HG03521 (cell line): ENCODE measurements around the gene EFNA1.
"Not testable (repeated sequence)": the region's sequence is repeated elsewhere in the genome, so short reads cannot be mapped to it uniquely, and the experiment has no call there.

Source experiments
- ATAC-seq: cut with Tn5 transposase; IDR thresholded peaks from one replicate; pipeline ENCODE4 v1.9.1; 2021; ENCODE audit warnings: mild to moderate bottlenecking, moderate library complexity; ENCODE audit not compliant: unreplicated experiment

The EFNA1 gene

GRCh38 chr1:155140630-155140953 is 12.9 kb downstream of the EFNA1 start:
- ATAC-seq: no peak

- no peak for ATAC-seq
Observed at GRCh38 chr1:155141749-155142148, 14.1 kb downstream of the EFNA1 start.

- no peak for ATAC-seq
Observed at GRCh38 chr1:155145491-155145890, 17.8 kb downstream of the EFNA1 start.

GRCh38 chr1:155155996-155156643 is 28.4 kb downstream of the EFNA1 start:
- ATAC-seq: not testable (repeated sequence)

- ATAC-seq: no peak
Observed at GRCh38 chr1:155158991-155159390, 31.3 kb downstream of the EFNA1 start.

- no peak for ATAC-seq
Observed at GRCh38 chr1:155160128-155160527, 32.5 kb downstream of the EFNA1 start.

- not testable (repeated sequence) for ATAC-seq
Observed at GRCh38 chr1:155162631-155163030, 35.0 kb downstream of the EFNA1 start.

- not testable (repeated sequence) for ATAC-seq
Observed at GRCh38 chr1:155163785-155164184, 36.1 kb downstream of the EFNA1 start.

- ATAC-seq: not testable (repeated sequence)
Observed at GRCh38 chr1:155164625-155165024, 36.9 kb downstream of the EFNA1 start.

GRCh38 chr1:155166051-155166470 is 38.4 kb downstream of the EFNA1 start:
- no peak for ATAC-seq

- ATAC-seq: no peak
Observed at GRCh38 chr1:155166471-155167165, 38.9 kb downstream of the EFNA1 start.

GRCh38 chr1:155167166-155168104 is 39.8 kb downstream of the EFNA1 start:
- no peak for ATAC-seq

GRCh38 chr1:155168105-155168445 is 40.4 kb downstream of the EFNA1 start:
- ATAC-seq: not testable (repeated sequence)

- ATAC-seq: no peak
Observed at GRCh38 chr1:155168456-155169210, 41.0 kb downstream of the EFNA1 start.

GRCh38 chr1:155169541-155169940 is 41.9 kb downstream of the EFNA1 start:
- ATAC-seq: no peak

GRCh38 chr1:155170101-155170785 is 42.6 kb downstream of the EFNA1 start:
- ATAC-seq: no peak

- ATAC-seq: no peak
Observed at GRCh38 chr1:155170806-155171205, 43.1 kb downstream of the EFNA1 start.

GRCh38 chr1:155171836-155172731 is 44.4 kb downstream of the EFNA1 start:
- no peak for ATAC-seq

- ATAC-seq: peak; percentile 71
Observed at GRCh38 chr1:155172732-155173477, 45.2 kb downstream of the EFNA1 start, which contains the start of gene KRTCAP2. TSS of gene KRTCAP2 (minus strand) at chr1:155173304. CDS start at chr1:155173224, 80 bp downstream.
